ENCODE measurements around the gene EVA1C.

EVA1C gene

GRCh38 chr21:32535612-32536011 lies 123.1 kb downstream of the EVA1C start:
- TF ChIP-seq EZH2phosphoT487 (IDR thresholded peaks at IDR 0.05; ENCODE audit: borderline replicate concordance): no peak
- no peak for TF ChIP-seq CTCF (conservative IDR thresholded peaks at IDR 0.05; ENCODE audit: low read length)

GRCh38 chr21:32537569-32537881 lies 125.0 kb downstream of the EVA1C start:
- H3K9ac ChIP-seq (ENCODE audit: low read depth, low read length, poor library complexity, severe bottlenecking): no peak overlapping the region
- H3K9me3 ChIP-seq (ENCODE audit: insufficient read depth, low read depth, low read length): no peaks in the 10 kb centered on the region
- H2AFZ ChIP-seq (ENCODE audit: low read length): no peak overlapping the region
- H3K79me2 ChIP-seq (ENCODE audit: insufficient read depth, low read length): no peaks in the 10 kb centered on the region
- no peaks in the 10 kb centered on the region for H3K27me3 ChIP-seq (ENCODE audit: insufficient read depth, low read length, poor library complexity, severe bottlenecking)
- no peak overlapping the region for H3K4me3 ChIP-seq (ENCODE audit: low read length, poor library complexity, severe bottlenecking)
- no peaks in the 10 kb centered on the region for H3K36me3 ChIP-seq (ENCODE audit: insufficient read depth, low read length)
- no peaks in the 10 kb centered on the region for H3K4me1 ChIP-seq (ENCODE audit: insufficient read depth, low read length, poor library complexity, severe bottlenecking)
- H3K4me2 ChIP-seq (ENCODE audit: low read depth, low read length, poor library complexity, severe bottlenecking): no peak overlapping the region
- H4K20me1 ChIP-seq (ENCODE audit: insufficient read depth, low read length, poor library complexity, severe bottlenecking): no peaks in the 10 kb centered on the region
- H3F3A ChIP-seq (ENCODE audit: low read depth): no peaks in the 10 kb centered on the region
- TF ChIP-seq CTCF (conservative IDR thresholded peaks at IDR 0.05; ENCODE audit: low read length): no peak
- no peak for TF ChIP-seq EZH2phosphoT487 (IDR thresholded peaks at IDR 0.05; ENCODE audit: borderline replicate concordance)
- no peaks in the 10 kb centered on the region for H3K9me2 ChIP-seq (replicated peaks; ENCODE audit: low read depth, low read length)

More at GRCh38 chr21:32535612-32536011, 123.1 kb downstream of the EVA1C start:
- Histone ChIP-seq H3K4me1 (ENCODE audit: insufficient read depth, low read length, poor library complexity, severe bottlenecking) (no peaks in the 10 kb centered on the region), H3K9me3 (ENCODE audit: insufficient read depth, low read depth, low read length) (no peaks in the 10 kb centered on the region), H3K9ac (ENCODE audit: low read depth, low read length, poor library complexity, severe bottlenecking) (no peak overlapping the region), H3F3A (ENCODE audit: low read depth) (no peaks in the 10 kb centered on the region), H3K27me3 (ENCODE audit: insufficient read depth, low read length, poor library complexity, severe bottlenecking) (no peaks in the 10 kb centered on the region), H3K9me2 (replicated peaks; ENCODE audit: low read depth, low read length) (no peaks in the 10 kb centered on the region), H4K20me1 (ENCODE audit: insufficient read depth, low read length, poor library complexity, severe bottlenecking) (no peaks in the 10 kb centered on the region), H3K36me3 (ENCODE audit: insufficient read depth, low read length) (no peaks in the 10 kb centered on the region), H3K79me2 (ENCODE audit: insufficient read depth, low read length) (no peaks in the 10 kb centered on the region), H2AFZ (ENCODE audit: low read length) (no peak overlapping the region), H3K4me3 (ENCODE audit: low read length, poor library complexity, severe bottlenecking) (no peak overlapping the region), H3K4me2 (ENCODE audit: low read depth, low read length, poor library complexity, severe bottlenecking) (no peak overlapping the region)

- no peaks in the 10 kb centered on the region for H3F3A ChIP-seq (ENCODE audit: low read depth)
- no peaks in the 10 kb centered on the region for H3K27me3 ChIP-seq (ENCODE audit: insufficient read depth, low read length, poor library complexity, severe bottlenecking)
- no peaks in the 10 kb centered on the region for H3K4me1 ChIP-seq (ENCODE audit: insufficient read depth, low read length, poor library complexity, severe bottlenecking)
- no peaks in the 10 kb centered on the region for H3K9me2 ChIP-seq (replicated peaks; ENCODE audit: low read depth, low read length)
- no peaks in the 10 kb centered on the region for H3K36me3 ChIP-seq (ENCODE audit: insufficient read depth, low read length)
- H3K9me3 ChIP-seq (ENCODE audit: insufficient read depth, low read depth, low read length): no peaks in the 10 kb centered on the region
- no peak overlapping the region for H3K4me3 ChIP-seq (ENCODE audit: low read length, poor library complexity, severe bottlenecking)
- no peak overlapping the region for H2AFZ ChIP-seq (ENCODE audit: low read length)
- no peak overlapping the region for H3K9ac ChIP-seq (ENCODE audit: low read depth, low read length, poor library complexity, severe bottlenecking)
- H3K79me2 ChIP-seq (ENCODE audit: insufficient read depth, low read length): no peaks in the 10 kb centered on the region
- H4K20me1 ChIP-seq (ENCODE audit: insufficient read depth, low read length, poor library complexity, severe bottlenecking): no peaks in the 10 kb centered on the region
- TF ChIP-seq CTCF (conservative IDR thresholded peaks at IDR 0.05; ENCODE audit: low read length): no peak
- no peak for TF ChIP-seq EZH2phosphoT487 (IDR thresholded peaks at IDR 0.05; ENCODE audit: borderline replicate concordance)
- H3K4me2 ChIP-seq (ENCODE audit: low read depth, low read length, poor library complexity, severe bottlenecking): no peak overlapping the region
Measured at GRCh38 chr21:32538147-32538792, 125.8 kb downstream of the EVA1C start.
